B cell (primary cell): Measurements from ENCODE around the gene RERE. TPM values are rescaled to one million over a fixed set of nuclear protein-coding genes. Genes with fewer than 3 reads are reported as not detected.

ENCODE experiments used
- ATAC-seq: fragments of 200-7000 bp; cut with Tn5 transposase; one replicate; pipeline ENCODE4 v1.10.0; 2021; ENCODE audit warnings: low read depth, mild to moderate bottlenecking, moderate number of reproducible peaks, moderate library complexity
- CTCF ChIA-PET: fragments of 350-600 bp; sonication (Branson Sonifier 250); formaldehyde crosslinking; loops from one replicate; lab custom pipeline; 2021; ENCODE audit warnings: antibody characterized with exemption, inconsistent platforms; lab: Charles Lee
- POLR2A ChIA-PET: fragments of 350-600 bp; sonication (Branson Sonifier 250); formaldehyde crosslinking; loops from one replicate; lab custom pipeline; 2021; ENCODE audit warnings: antibody characterized with exemption; lab: Charles Lee
- DNase-seq: peaks from one replicate; pipeline ENCODE4 v3.0.0; 2013
- H2AFZ ChIP-seq: 2 replicates; pipeline ENCODE4 v1.6.1; 2012; ENCODE audit warnings: mild to moderate bottlenecking, low read depth, low read length; ENCODE audit not compliant: insufficient read depth, poor library complexity, severe bottlenecking
- H3K27ac ChIP-seq, 2 donors: 1 replicate in 1 of 2; 2 replicates in 1 of 2; pipeline ENCODE4 v1.5.1; 2012 to 2013; ENCODE audit warnings: low read length in 2 of 2, mild to moderate bottlenecking in 2 of 2, moderate library complexity in 1 of 2
- H3K27me3 ChIP-seq, 4 experiments: fragments of 200-600 bp in 1 of 4; sonication (generic) in 1 of 4; replicated peaks in 1 of 4; 1 replicate in 2 of 4; 2 replicates in 2 of 4; pipeline versions ENCODE4 v1.6.1 to v1.7.0; 2013 to 2016; ENCODE audit warnings: low read length in 3 of 4, mild to moderate bottlenecking in 2 of 4, mixed read lengths in 1 of 4, moderate library complexity in 1 of 4; ENCODE audit not compliant: insufficient read depth in 4 of 4, control insufficient read depth in 3 of 4; ENCODE audit errors: control extremely low read depth in 1 of 4
- H3K36me3 ChIP-seq, 2 experiments: replicated peaks in 1 of 2; 1 replicate in 1 of 2; 2 replicates in 1 of 2; pipeline versions ENCODE4 v1.6.1 to v1.7.1; 2013; ENCODE audit warnings: low read length in 1 of 2; ENCODE audit not compliant: insufficient read depth in 2 of 2, control insufficient read depth in 1 of 2; ENCODE audit errors: control extremely low read depth in 1 of 2, extremely low read depth in 1 of 2
- H3K4me1 ChIP-seq, 2 donors: fragments of 200-600 bp in 1 of 2; sonication (generic) in 1 of 2; 1 replicate in 1 of 2; 2 replicates in 1 of 2; pipeline versions ENCODE4 v1.5.1 to v1.6.1; 2013 to 2017; ENCODE audit warnings: low read length in 2 of 2; ENCODE audit not compliant: control insufficient read depth in 2 of 2, insufficient read depth in 2 of 2
- H3K4me2 ChIP-seq: replicated peaks from 2 replicates; pipeline ENCODE3; 2012; ENCODE audit warnings: mild to moderate bottlenecking, low read depth, low read length; ENCODE audit not compliant: poor library complexity, severe bottlenecking
- H3K4me3 ChIP-seq, 5 experiments: fragments of 200-600 bp in 1 of 5; sonication (generic) in 1 of 5; 1 replicate in 3 of 5; 2 replicates in 2 of 5; pipeline versions ENCODE4 v1.5.1 to v1.7.0; 2011 to 2016; ENCODE audit warnings: low read length in 4 of 5, mild to moderate bottlenecking in 4 of 5, low read depth in 2 of 5, control low read depth in 1 of 5, moderate library complexity in 1 of 5; ENCODE audit not compliant: insufficient read depth in 1 of 5; ENCODE audit errors: control extremely low read depth in 1 of 5, extremely low read depth in 1 of 5
- H3K79me2 ChIP-seq: fragments of 200-600 bp; sonication (generic); one replicate; pipeline ENCODE4 v1.6.0; 2016; ENCODE audit warnings: low read length; ENCODE audit not compliant: control insufficient read depth, insufficient read depth
- H3K9ac ChIP-seq: fragments of 200-600 bp; sonication (generic); 2 replicates; pipeline ENCODE4 v1.6.1; 2017; ENCODE audit warnings: mild to moderate bottlenecking, low read length, moderate library complexity
- H3K9me3 ChIP-seq, 3 donors: one replicate each; pipeline versions ENCODE4 v1.6.1 to v1.7.1; 2013; ENCODE audit warnings: low read length in 2 of 3; ENCODE audit not compliant: control insufficient read depth in 2 of 3, insufficient read depth in 1 of 3; ENCODE audit errors: control extremely low read depth in 1 of 3
- H4K20me1 ChIP-seq: 2 replicates; pipeline ENCODE4 v1.6.0; 2012; ENCODE audit warnings: mild to moderate bottlenecking, low read length; ENCODE audit not compliant: insufficient read depth, control insufficient read depth, poor library complexity, severe bottlenecking
- H3K27ac Mint-ChIP-seq: one replicate; pipeline ENCODE4 v1.8.0; 2021; ENCODE audit warnings: mixed read lengths
- H3K27me3 Mint-ChIP-seq: one replicate; pipeline ENCODE4 v1.8.0; 2021; ENCODE audit warnings: mixed read lengths
- H3K4me1 Mint-ChIP-seq: one replicate; pipeline ENCODE4 v1.8.0; 2021; ENCODE audit warnings: mixed read lengths
- H3K4me3 Mint-ChIP-seq: one replicate; pipeline ENCODE4 v1.8.0; 2021; ENCODE audit warnings: mixed read lengths
- H3K9me3 Mint-ChIP-seq: one replicate; pipeline ENCODE4 v1.8.0; 2022; ENCODE audit warnings: mixed read lengths; ENCODE audit not compliant: insufficient read depth
- EZH2 ChIP-seq: IDR thresholded peaks from 2 replicates; pipeline ENCODE4 v1.6.1; 2012; ENCODE audit warnings: borderline replicate concordance, low read depth, mild to moderate bottlenecking, moderate library complexity, low read length; ENCODE audit not compliant: insufficient read depth, poor library complexity, severe bottlenecking
- WGBS: methylation state at CpG from one replicate; pipeline ENCODE4 v1.1.5; 2013; ENCODE audit warnings: missing lambda C conversion rate; ENCODE audit not compliant: insufficient coverage; 5-methylcytosine and 5-hydroxymethylcytosine counted together
- intact Hi-C: fragments of 100-400 bp; cut with micrococcal nuclease; formaldehyde crosslinking; loops from one replicate; pipeline ENCODE4 v1.10.0; 2022
- polyA plus RNA-seq: library from polyadenylated mRNA; depleted of rRNA; stranded (reverse); fragments of >200 nt; gene quantifications from 2 replicates; pipeline ENCODE4 v1.2.3, GENCODE V29; 2012
- total RNA-seq, 2 donors: library from RNA; stranded (reverse); fragments of 120-200 nt in 1 of 2; gene quantifications; 1 replicate in 1 of 2; 2 replicates in 1 of 2; pipeline versions ENCODE4 v1.2.3 to v1.2.4, GENCODE V29; 2013 to 2022
- TF ChIP-seq, protein P1 (sequence below): fragments of 200-600 bp; IDR thresholded peaks from one replicate; pipeline ENCODE4 v1.8.0; 2022; ENCODE audit warnings: antibody characterized with exemption, mild to moderate bottlenecking

RERE gene
- total and polyA plus RNA-seq, 2 donors (not counting 1 experiment from before 2014, with no cell fraction given), result 27.3 to 132 TPM

DNA sequence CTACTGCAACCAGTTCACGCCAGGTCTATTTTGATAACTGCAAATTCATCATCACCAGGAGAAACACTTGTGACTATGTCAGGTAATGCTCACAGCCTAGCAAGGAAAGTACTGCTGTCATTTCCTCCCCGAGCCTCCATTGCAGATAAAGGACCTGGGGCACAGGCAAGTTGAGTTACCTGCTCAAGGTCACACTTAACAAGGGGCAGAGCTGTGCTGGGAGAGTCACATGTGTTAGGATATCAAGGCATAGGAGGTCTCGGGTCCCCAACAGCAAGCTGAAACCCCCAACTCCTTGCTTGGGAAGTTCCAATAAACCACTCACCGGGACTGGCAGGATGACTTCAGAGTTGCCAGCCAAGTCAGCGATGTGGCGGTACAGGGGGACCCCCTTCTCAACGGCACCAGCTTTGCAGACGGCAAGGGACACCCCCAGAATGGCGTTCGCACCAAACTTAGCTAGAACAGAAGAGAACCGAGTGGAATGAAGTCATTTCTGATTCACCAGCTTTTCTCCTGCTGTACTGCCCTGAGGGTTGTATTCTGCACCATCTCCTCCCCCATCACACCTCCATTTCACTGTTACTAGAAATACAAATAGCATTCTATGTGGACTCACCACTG lies 49.5 kb upstream of the RERE start:
- Mint-ChIP-seq H3K4me1 (peaks cover 5% of the 10 kb centered on the region), H3K27ac (no peak overlapping the region)

More for the DNA sequence above, 49.5 kb upstream of the RERE start:
- Histone ChIP-seq H3K4me1 (no peaks in the 10 kb centered on the region), H2AFZ (no peak overlapping the region), H3K4me2 (no peak overlapping the region), H3K36me3 (peaks cover 7 to 99% of the 10 kb centered on the region in 2 experiments), H4K20me1 (peaks cover 42% of the 10 kb centered on the region), H3K9ac (no peak overlapping the region), H3K4me3 (no peak overlapping the region), H3K9me3 (no peaks in the 10 kb centered on the region), H3K27ac (no peak overlapping the region), H3K27me3 (no peaks in the 10 kb centered on the region), H3K79me2 (peaks cover 11% of the 10 kb centered on the region)
- DNase-seq (no peak), ATAC-seq (no peak)
- no peak for TF ChIP-seq EZH2
- TF ChIP-seq, protein P1, sequence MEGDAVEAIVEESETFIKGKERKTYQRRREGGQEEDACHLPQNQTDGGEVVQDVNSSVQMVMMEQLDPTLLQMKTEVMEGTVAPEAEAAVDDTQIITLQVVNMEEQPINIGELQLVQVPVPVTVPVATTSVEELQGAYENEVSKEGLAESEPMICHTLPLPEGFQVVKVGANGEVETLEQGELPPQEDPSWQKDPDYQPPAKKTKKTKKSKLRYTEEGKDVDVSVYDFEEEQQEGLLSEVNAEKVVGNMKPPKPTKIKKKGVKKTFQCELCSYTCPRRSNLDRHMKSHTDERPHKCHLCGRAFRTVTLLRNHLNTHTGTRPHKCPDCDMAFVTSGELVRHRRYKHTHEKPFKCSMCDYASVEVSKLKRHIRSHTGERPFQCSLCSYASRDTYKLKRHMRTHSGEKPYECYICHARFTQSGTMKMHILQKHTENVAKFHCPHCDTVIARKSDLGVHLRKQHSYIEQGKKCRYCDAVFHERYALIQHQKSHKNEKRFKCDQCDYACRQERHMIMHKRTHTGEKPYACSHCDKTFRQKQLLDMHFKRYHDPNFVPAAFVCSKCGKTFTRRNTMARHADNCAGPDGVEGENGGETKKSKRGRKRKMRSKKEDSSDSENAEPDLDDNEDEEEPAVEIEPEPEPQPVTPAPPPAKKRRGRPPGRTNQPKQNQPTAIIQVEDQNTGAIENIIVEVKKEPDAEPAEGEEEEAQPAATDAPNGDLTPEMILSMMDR, result no peak
- POLR2A ChIA-PET, result interaction anchor here (1.3 kb wide), 1 partner anchor 11 kb away, joined by 3 read pairs; the partner anchor contains the start of gene ENO1
- Mint-ChIP-seq H3K9me3 (no peaks in the 10 kb centered on the region), H3K27me3 (no peaks in the 10 kb centered on the region), H3K4me3 (no peak overlapping the region)
- CTCF ChIA-PET, result interaction anchor here (1.2 to 13.0 kb wide), 3 partner anchors 10 to 305 kb away, joined by 3 to 119 read pairs (median 6); no protein-coding TSS in a partner anchor
- intact Hi-C loops, result no loop called here
- 86% methylated on average over 11 of the region's 11 CpGs for WGBS
